Measurements from ENCODE around the gene NXPH1. TPM values are rescaled to one million over a fixed set of nuclear protein-coding genes. Genes with fewer than 3 reads are reported as not detected.

Gene NXPH1
- polyA plus RNA-seq, 1 donor from 2014 or later, result not detected

- peaks cover 0 to 10% (median 3%) of the 10 kb centered on the region in 3 donors for H3K9me3 Mint-ChIP-seq
- H3K4me3 Mint-ChIP-seq, result no peak overlapping the region
- no peaks in the 10 kb centered on the region for H3K36me3 Mint-ChIP-seq
- H3K27ac Mint-ChIP-seq, result no peak overlapping the region
- peaks cover 0 to 1% (median 0%) of the 10 kb centered on the region in 3 donors for H3K4me1 Mint-ChIP-seq
- no peaks in the 10 kb centered on the region for H3K27me3 Mint-ChIP-seq
Measured at GRCh38 chr7:8800986-8801385, 367.6 kb downstream of the NXPH1 start.

Other genes with a start within 250 kb of the NXPH1 start
- 0.25 TPM for gene ICA1, start 171.4 kb upstream of the NXPH1 start, polyA plus RNA-seq

Data from IgD-negative memory B cell (primary cell).